GM19468 (cell line): ENCODE data around the gene TPST2.

Experiments
- ATAC-seq: cut with Tn5 transposase; IDR thresholded peaks from one replicate; pipeline ENCODE4 v1.9.1; 2021; ENCODE audit warnings: mild to moderate bottlenecking, moderate library complexity, moderate number of reproducible peaks; ENCODE audit not compliant: unreplicated experiment; ENCODE audit errors: extremely low read depth

The TPST2 gene

DNA sequence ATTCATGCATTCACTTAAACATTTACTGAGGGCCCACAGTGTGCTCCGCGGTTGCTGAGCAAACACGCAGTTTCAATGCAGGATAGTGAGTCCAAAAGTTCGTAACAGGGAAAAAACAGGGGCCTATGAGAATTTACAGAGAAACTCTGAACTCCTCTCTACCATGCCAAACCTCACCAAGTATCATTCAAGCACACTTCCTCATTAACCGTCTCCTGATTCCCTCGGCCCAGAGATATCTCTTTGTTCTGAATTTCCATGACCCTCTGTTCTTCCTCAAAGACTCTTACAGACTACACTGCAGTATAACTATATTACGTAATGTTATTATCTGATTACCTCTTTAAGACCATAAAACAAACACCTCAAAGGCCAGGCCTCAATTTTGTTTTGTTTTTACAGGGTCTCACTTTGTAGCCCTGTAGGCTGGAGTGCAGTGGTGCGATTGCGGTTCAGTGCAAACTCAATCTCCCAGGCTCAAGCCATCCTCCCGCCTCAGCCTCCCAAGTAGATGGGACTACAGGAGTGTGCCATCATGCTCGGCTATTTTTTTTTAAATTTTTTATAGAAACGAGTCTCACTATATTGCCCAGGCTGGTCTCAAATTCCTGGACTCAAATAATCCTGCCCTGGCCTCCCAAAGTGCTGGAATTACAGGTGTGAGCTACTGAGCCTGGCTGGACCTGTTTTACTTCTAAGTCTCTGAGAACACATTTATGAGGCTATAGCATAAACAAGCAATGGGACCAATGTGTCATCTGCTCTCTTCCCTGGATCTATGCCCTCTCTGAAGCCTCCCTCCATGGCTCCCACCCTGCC is 109.9 kb downstream of the TPST2 start:
- no peak for ATAC-seq

DNA sequence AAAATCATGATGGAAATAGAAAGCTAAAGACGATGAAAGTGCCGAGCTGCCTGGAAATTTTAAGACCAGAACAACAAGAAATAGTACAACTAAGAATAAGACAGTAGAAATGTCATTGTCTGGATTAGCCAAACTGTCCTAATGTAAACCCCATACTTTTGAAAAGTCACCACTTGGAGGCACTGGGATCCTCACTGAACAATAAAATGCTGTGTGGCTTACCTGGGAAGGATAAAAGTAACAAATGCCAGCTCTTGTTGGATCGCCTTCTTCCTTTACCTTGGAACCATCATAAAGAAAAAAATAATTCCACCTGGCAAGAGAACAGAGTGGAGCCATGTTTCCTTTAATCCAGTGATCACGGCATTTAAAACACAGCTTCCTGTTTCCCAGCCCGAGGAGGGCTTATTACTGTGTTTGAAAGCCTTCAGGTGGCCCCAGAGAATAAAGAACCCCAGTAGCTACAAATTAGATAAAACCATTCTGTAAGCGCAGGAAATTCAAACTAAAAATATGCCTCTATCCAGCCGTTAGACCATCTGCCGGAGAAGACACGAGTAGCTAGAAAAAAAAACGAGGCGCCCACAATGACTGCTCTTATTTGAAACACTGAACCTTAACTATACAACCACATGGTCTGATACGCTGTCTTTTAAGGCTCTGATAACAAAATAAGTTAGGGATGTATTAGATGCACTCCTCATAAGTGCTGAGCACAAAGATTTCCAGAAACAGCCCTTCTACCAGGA is 110.7 kb downstream of the TPST2 start:
- no peak for ATAC-seq

DNA sequence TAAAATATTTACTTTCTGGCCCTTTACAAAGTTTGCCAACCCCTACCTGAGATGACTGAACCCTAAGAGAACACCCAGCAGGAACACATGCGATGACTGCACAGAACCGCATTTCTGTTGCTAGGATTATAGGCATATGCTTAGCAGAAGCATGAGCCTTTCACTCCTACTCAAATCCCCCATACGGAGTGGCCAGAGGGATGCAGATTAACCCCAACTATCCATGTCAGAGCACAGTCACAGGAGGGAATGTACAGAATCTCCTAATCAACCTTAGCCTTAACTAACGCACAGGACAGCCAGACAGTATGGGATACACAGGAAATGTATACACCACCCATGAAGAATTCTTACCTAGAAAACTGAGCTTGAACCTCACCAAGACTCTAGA is 112.6 kb downstream of the TPST2 start:
- no peak for ATAC-seq

DNA sequence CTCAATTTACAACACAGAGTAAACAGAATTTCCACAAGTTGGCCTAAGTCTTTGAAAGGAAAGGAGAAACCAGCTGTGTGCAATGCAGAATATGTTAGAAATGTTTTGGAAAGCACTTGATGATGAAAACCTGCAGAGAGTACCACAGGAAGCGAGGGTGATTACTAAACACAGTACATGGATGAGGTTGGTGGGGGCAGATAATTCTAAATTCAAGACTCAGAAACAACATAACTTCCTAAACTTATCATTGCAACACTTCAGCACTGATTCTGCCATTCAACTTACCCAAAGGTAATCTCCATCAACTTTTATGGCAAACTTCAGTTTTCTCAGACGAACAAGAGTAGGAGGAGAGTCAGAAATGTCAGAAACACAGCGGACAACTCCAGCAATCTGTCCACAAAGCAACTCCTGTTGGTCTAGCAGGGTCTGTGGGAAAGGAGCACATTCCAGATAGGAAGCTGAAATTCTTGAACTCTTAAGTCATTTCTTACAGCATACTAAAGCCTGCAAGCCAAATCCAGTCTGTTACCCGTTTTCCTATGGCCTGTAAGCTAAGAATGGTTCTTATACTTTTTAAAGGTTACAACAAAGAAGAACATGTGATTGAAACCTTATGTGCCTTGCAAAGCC is 113.1 kb downstream of the TPST2 start:
- no peak for ATAC-seq

DNA sequence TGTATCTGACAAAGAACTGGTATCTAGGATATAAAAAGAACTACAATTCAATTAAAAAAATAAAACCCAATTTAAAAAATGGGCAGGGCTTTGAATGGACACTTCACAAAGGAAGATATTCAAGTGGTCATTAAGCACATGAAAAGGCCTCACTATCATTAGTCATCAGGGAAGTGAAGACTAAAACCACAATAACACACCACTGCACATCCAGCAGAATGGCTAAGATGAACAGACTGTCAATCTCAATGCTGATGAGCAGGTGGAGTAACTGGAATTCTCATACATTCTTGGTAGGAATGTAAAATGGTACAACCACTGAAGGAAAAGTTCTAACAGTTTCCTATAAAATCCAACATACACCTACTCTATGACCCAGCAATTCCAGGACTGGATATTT is 115.2 kb downstream of the TPST2 start:
- ATAC-seq = no peak
